Measurements from ENCODE around the gene SLTM.
A peak's percentile ranks its signal among the peaks of the same experiment; 100 is the strongest.
"Not testable (repeated sequence)": the region's sequence is repeated elsewhere in the genome, so short reads cannot be mapped to it uniquely, and the experiment has no call there.

SLTM gene

DNA sequence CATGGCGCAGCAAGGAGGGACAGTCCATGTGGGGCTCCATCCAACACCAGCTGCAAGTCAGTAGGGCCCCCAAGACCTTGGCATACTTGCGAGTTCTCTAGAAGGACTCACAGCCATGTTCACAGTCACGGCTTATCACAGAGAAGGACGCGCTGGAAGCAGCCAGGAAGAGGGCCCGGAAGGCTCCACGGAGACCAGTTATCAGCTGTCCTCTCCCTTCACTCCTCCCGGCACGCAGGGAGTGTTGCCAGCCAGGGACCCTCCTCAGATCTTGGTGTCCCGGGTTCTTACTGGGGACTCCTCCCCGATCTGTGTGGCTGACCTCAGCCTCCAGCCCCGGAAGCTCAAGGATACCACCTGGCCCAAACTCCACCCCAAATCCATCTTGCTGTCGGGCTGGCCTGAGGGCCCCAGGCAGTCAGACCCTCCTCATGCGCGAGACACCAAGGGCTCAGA lies 68.0 kb downstream of the SLTM start:
- H3K4me3 ChIP-seq (ENCODE audit: control insufficient read depth, low read depth, low read length): no peak overlapping the region
- no peak for TF ChIP-seq CTCF (IDR thresholded peaks at IDR 0.05; ENCODE audit: control insufficient read depth, insufficient read depth, low read depth, low read length, missing control alignments)
- no peak for DNase-seq (ENCODE audit: low read depth)

DNA sequence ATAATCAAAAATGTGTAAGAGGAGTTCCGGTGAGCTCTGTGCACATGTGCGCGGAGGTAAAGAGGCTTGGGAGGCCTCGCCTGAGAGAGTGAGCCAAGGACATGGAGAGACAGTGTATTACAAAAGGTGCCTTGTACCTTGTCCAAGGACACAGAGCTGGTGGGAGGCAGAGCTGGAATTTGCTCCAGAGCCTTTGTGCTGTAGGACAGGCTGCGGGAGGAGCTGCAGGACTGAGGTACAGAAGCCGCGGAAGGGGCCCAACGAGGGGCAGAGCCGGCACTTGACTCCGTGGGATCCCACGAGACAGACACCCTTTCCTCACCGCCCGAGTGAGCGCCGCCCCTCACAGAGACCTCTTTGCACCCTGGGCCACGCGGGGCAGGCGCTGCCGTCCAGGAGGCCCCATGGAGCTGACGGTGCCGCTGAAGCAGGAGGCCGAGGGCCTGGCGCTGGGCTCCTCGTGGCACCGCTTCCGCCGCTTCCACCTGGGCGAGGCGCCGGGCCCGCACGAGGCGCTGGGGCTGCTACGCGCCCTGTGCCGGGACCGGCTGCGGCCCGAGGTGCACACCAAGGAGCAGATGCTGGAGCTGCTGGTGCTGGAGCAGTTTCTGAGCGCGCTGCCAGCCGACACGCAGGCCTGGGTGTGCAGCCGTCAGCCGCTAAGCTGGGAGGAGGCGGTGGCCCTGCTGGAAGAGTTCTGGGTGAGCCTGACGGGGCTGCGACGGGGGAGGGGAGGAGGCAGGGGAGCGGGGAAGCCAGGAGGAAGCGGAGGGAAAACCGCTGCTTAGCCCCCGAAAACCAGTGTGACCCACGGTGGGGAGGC lies 68.7 kb downstream of the SLTM start:
- DNase-seq (ENCODE audit: low read depth): no peak
- no peak overlapping the region for H3K4me3 ChIP-seq (ENCODE audit: control insufficient read depth, low read depth, low read length)
- no peak for TF ChIP-seq CTCF (IDR thresholded peaks at IDR 0.05; ENCODE audit: control insufficient read depth, insufficient read depth, low read depth, low read length, missing control alignments)

GRCh38 chr15:58862326-58862725 lies 71.2 kb downstream of the SLTM start:
- DNase-seq (ENCODE audit: low read depth): no peak
- no peak for TF ChIP-seq CTCF (IDR thresholded peaks at IDR 0.05; ENCODE audit: control insufficient read depth, insufficient read depth, low read depth, low read length, missing control alignments)
- H3K4me3 ChIP-seq (ENCODE audit: control insufficient read depth, low read depth, low read length): no peak overlapping the region

- not testable (repeated sequence) for H3K4me3 ChIP-seq (ENCODE audit: control insufficient read depth, low read depth, low read length); DNase-seq (ENCODE audit: low read depth)
These were observed 76.9 kb downstream of the SLTM start for GRCh38 chr15:58856621-58857020.

- no peak overlapping the region for H3K4me3 ChIP-seq (ENCODE audit: control insufficient read depth, low read depth, low read length)
- DNase-seq (ENCODE audit: low read depth): no peak
- no peak for TF ChIP-seq CTCF (IDR thresholded peaks at IDR 0.05; ENCODE audit: control insufficient read depth, insufficient read depth, low read depth, low read length, missing control alignments)
These were observed 77.4 kb downstream of the SLTM start for GRCh38 chr15:58856086-58856485.

GRCh38 chr15:58854593-58854992 lies 78.9 kb downstream of the SLTM start:
- no peak overlapping the region for H3K4me3 ChIP-seq (ENCODE audit: control insufficient read depth, low read depth, low read length)
- TF ChIP-seq CTCF (IDR thresholded peaks at IDR 0.05; ENCODE audit: control insufficient read depth, insufficient read depth, low read depth, low read length, missing control alignments): no peak
- no peak for DNase-seq (ENCODE audit: low read depth)

GRCh38 chr15:58852347-58852746 lies 81.1 kb downstream of the SLTM start:
- DNase-seq (ENCODE audit: low read depth): no peak
- no peak overlapping the region for H3K4me3 ChIP-seq (ENCODE audit: control insufficient read depth, low read depth, low read length)
- TF ChIP-seq CTCF (IDR thresholded peaks at IDR 0.05; ENCODE audit: control insufficient read depth, insufficient read depth, low read depth, low read length, missing control alignments): peak; percentile 10

DNA sequence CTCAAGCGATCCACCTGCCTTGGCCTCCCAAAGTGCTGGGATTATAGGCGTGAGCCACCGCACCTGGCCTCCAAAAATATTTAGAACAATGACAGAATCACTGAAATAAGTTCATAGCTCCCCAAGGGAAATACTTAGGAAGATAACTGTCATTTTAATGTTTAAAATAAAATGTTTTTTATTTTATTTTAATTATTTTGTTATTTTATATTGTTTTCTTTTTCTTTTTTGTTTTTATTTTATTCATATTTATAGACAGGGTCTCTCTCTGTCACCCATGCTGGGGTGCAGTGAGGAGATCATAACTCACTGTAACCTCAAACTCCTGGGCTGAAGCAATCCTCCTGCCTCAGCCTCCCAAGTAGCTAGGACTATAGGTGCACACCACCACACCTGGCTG lies 82.3 kb downstream of the SLTM start:
- not testable (repeated sequence) for DNase-seq (ENCODE audit: low read depth); H3K4me3 ChIP-seq (ENCODE audit: control insufficient read depth, low read depth, low read length)
